ENCODE measurements around the gene TAS2R60. TPM values are rescaled to one million over a fixed set of nuclear protein-coding genes. Genes with fewer than 3 reads are reported as not detected.

Gene TAS2R60
- total and polyA plus RNA-seq, 4 donors: 0.05 to 1.0 TPM; not detected in 2

DNA sequence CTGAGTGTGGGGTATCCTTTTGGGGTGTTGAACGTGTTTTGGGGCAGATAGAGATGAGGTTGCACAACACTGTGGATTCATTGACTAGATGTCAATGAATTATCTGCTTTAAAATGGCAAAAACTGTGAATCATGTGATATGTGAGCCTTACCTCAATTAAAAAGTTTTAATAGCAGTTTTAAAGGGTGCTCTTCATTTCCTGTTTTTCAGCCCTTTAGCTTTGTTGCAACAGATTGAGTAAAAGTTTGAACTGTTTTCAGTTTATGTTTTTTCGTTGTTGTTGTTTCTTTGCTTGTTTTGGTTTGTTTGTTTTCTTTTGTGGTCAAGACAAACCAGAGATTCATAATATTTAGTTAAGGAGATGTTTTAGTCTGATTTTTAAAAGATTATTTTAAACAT, 43.8 kb downstream of the TAS2R60 start:
- TF ChIP-seq, protein P1, sequence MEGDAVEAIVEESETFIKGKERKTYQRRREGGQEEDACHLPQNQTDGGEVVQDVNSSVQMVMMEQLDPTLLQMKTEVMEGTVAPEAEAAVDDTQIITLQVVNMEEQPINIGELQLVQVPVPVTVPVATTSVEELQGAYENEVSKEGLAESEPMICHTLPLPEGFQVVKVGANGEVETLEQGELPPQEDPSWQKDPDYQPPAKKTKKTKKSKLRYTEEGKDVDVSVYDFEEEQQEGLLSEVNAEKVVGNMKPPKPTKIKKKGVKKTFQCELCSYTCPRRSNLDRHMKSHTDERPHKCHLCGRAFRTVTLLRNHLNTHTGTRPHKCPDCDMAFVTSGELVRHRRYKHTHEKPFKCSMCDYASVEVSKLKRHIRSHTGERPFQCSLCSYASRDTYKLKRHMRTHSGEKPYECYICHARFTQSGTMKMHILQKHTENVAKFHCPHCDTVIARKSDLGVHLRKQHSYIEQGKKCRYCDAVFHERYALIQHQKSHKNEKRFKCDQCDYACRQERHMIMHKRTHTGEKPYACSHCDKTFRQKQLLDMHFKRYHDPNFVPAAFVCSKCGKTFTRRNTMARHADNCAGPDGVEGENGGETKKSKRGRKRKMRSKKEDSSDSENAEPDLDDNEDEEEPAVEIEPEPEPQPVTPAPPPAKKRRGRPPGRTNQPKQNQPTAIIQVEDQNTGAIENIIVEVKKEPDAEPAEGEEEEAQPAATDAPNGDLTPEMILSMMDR (IDR thresholded peaks at IDR 0.05; ENCODE audit: control extremely low read depth, extremely low read depth): no peak
- Histone ChIP-seq H3K9ac (ENCODE audit: insufficient read depth in 1 of 2, low read length in 2 of 2) (peak overlapping the region in 1 of 2 donors; percentile 40), H3K9me3 (ENCODE audit: control insufficient read depth in 4 of 4, insufficient read depth in 3 of 4, low read length in 3 of 4) (no peaks in the 10 kb centered on the region), H3K4me1 (ENCODE audit: control insufficient read depth in 5 of 5, insufficient read depth in 5 of 5, low read length in 5 of 5) (peaks cover 0 to 56% (median 10%) of the 10 kb centered on the region in 5 donors), H3K27me3 (ENCODE audit: control insufficient read depth in 3 of 3, insufficient read depth in 3 of 3, low read length in 2 of 3) (no peaks in the 10 kb centered on the region), H3K36me3 (ENCODE audit: control insufficient read depth in 4 of 4, insufficient read depth in 4 of 4, low read length in 4 of 4) (no peaks in the 10 kb centered on the region), H3K4me3 (no peak overlapping the region), H3K27ac (ENCODE audit: low read depth in 1 of 2, low read length in 1 of 2) (peak overlapping the region in 1 of 2 donors; percentile 60)
- DNase-seq (no peak), ATAC-seq (ENCODE audit: insufficient read depth, low FRiP score) (no peak)
- WGBS, 2 donors: 32 to 50% methylated on average over 2 of the region's 2 CpGs

- Histone ChIP-seq H3K27ac (ENCODE audit: low read depth in 1 of 2, low read length in 1 of 2) (no peak overlapping the region), H3K4me1 (ENCODE audit: control insufficient read depth in 5 of 5, insufficient read depth in 5 of 5, low read length in 5 of 5) (peaks cover 0 to 56% (median 10%) of the 10 kb centered on the region in 5 donors), H3K36me3 (ENCODE audit: control insufficient read depth in 4 of 4, insufficient read depth in 4 of 4, low read length in 4 of 4) (no peaks in the 10 kb centered on the region), H3K9ac (ENCODE audit: insufficient read depth in 1 of 2, low read length in 2 of 2) (peak overlapping the region in 1 of 2 donors; percentile 40), H3K27me3 (ENCODE audit: control insufficient read depth in 3 of 3, insufficient read depth in 3 of 3, low read length in 2 of 3) (no peaks in the 10 kb centered on the region), H3K9me3 (ENCODE audit: control insufficient read depth in 4 of 4, insufficient read depth in 3 of 4, low read length in 3 of 4) (no peaks in the 10 kb centered on the region), H3K4me3 (no peak overlapping the region)
- TF ChIP-seq, protein P1 (IDR thresholded peaks at IDR 0.05; ENCODE audit: control extremely low read depth, extremely low read depth): no peak
- DNase-seq: peak; percentile 87 to 96 (median 93)
- no peak for ATAC-seq (ENCODE audit: insufficient read depth, low FRiP score)
- whole genome bisulfite sequencing, 2 donors: 33 to 38% methylated on average over 5 of the region's 5 CpGs
These were observed 44.3 kb downstream of the TAS2R60 start for GRCh38 chr7:143487566-143487965.

- 47 to 96% methylated on average over 1 of the region's 1 CpG for WGBS, 2 donors
- Histone ChIP-seq H3K27me3 (ENCODE audit: control insufficient read depth in 3 of 3, insufficient read depth in 3 of 3, low read length in 2 of 3) (no peaks in the 10 kb centered on the region), H3K4me1 (ENCODE audit: control insufficient read depth in 5 of 5, insufficient read depth in 5 of 5, low read length in 5 of 5) (peaks cover 0 to 30% (median 10%) of the 10 kb centered on the region in 5 donors), H3K4me3 (no peak overlapping the region), H3K9me3 (ENCODE audit: control insufficient read depth in 4 of 4, insufficient read depth in 3 of 4, low read length in 3 of 4) (no peaks in the 10 kb centered on the region), H3K27ac (ENCODE audit: low read depth in 1 of 2, low read length in 1 of 2) (no peak overlapping the region), H3K9ac (ENCODE audit: insufficient read depth in 1 of 2, low read length in 2 of 2) (no peak overlapping the region), H3K36me3 (ENCODE audit: control insufficient read depth in 4 of 4, insufficient read depth in 4 of 4, low read length in 4 of 4) (no peaks in the 10 kb centered on the region)
- ATAC-seq (ENCODE audit: insufficient read depth, low FRiP score): no peak
- TF ChIP-seq, protein P1 (IDR thresholded peaks at IDR 0.05; ENCODE audit: control extremely low read depth, extremely low read depth): no peak
- no peak for DNase-seq
These were observed 47.6 kb downstream of the TAS2R60 start for GRCh38 chr7:143490717-143491306.

Data from lung (tissue), 12 donors.